Endothelial cell of umbilical vein (primary cell): ENCODE data around the gene PDS5B. TPM values are rescaled to one million over a fixed set of nuclear protein-coding genes. Genes with fewer than 3 reads are reported as not detected.

Source experiments
- BruUV-seq: library from RNA; stranded (reverse); fragments of 400-500 nt; replicated peaks from 2 replicates; lab custom pipeline; 2021; lab: Mats Ljungman, UMichigan
- CTCF ChIA-PET: fragments of 300-600, 350-600 bp; sonication (Branson Sonifier 250); formaldehyde crosslinking; loops from one replicate; lab custom pipeline; 2021; ENCODE audit warnings: antibody characterized with exemption, inconsistent platforms; lab: Charles Lee
- POLR2A ChIA-PET: fragments of 300-600, 350-600 bp; sonication (Branson Sonifier 250); formaldehyde crosslinking; loops from one replicate; lab custom pipeline; 2021; ENCODE audit warnings: antibody characterized with exemption, inconsistent platforms; lab: Charles Lee
- DNase-seq: peaks from one replicate; pipeline ENCODE4 v3.0.0-alpha.2; 2011; ENCODE audit warnings: low read depth, low spot score
- FAIRE-seq: peaks from 2 replicates; lab custom pipeline; 2011; peaks lifted over from hg19 to GRCh38; lab: Jason Lieb, UNC
- H2AFZ ChIP-seq: 2 replicates; pipeline ENCODE4 v1.6.0; 2012; ENCODE audit warnings: low read depth, low read length, control low read depth, inconsistent platforms
- H3K27ac ChIP-seq: 2 replicates; pipeline ENCODE4 v1.5.1; 2011; ENCODE audit warnings: low read depth, mild to moderate bottlenecking, control low read depth, low read length, moderate library complexity; ENCODE audit not compliant: insufficient read depth
- H3K27me3 ChIP-seq, 2 experiments: 2 replicates each; pipeline versions ENCODE4 v1.6.0 to v1.6.1; 2011; ENCODE audit warnings: low read length in 2 of 2, mixed read lengths in 1 of 2; ENCODE audit not compliant: control insufficient read depth in 2 of 2, insufficient read depth in 2 of 2
- H3K36me3 ChIP-seq, 2 experiments: 2 replicates in 1 of 2; 3 replicates in 1 of 2; pipeline ENCODE4 v1.5.1; 2011; ENCODE audit warnings: low read length in 2 of 2, mild to moderate bottlenecking in 1 of 2, moderate library complexity in 1 of 2; ENCODE audit not compliant: control insufficient read depth in 2 of 2, insufficient read depth in 2 of 2; ENCODE audit errors: extremely low read depth in 1 of 2
- H3K4me1 ChIP-seq: 3 replicates; pipeline ENCODE4 v1.5.1; 2011; ENCODE audit warnings: mild to moderate bottlenecking, low read length; ENCODE audit not compliant: control insufficient read depth, insufficient read depth; ENCODE audit errors: extremely low read depth
- H3K4me2 ChIP-seq: 2 replicates; pipeline ENCODE4 v1.6.1; 2011; ENCODE audit warnings: low read length, control low read depth, mixed read lengths; ENCODE audit not compliant: insufficient read depth
- H3K4me3 ChIP-seq, 3 experiments: fragments of 200-600 bp in 1 of 3; sonication (generic), shearing (Covaris generic) in 1 of 3; replicated peaks in 1 of 3; 2 replicates each; pipeline ENCODE4 v1.5.1; 2011 to 2016; ENCODE audit warnings: control low read depth in 3 of 3, low read length in 3 of 3, mild to moderate bottlenecking in 2 of 3, inconsistent platforms in 1 of 3, low read depth in 1 of 3, moderate library complexity in 1 of 3; ENCODE audit not compliant: insufficient read depth in 1 of 3
- H3K79me2 ChIP-seq: 2 replicates; pipeline ENCODE4 v1.6.0; 2012; ENCODE audit warnings: low read length, inconsistent platforms; ENCODE audit not compliant: control insufficient read depth, insufficient read depth
- H3K9ac ChIP-seq: replicated peaks from 2 replicates; pipeline ENCODE3; 2011; ENCODE audit warnings: low read length, control low read depth; ENCODE audit not compliant: insufficient read depth; ENCODE audit errors: extremely low read depth
- H3K9me1 ChIP-seq: replicated peaks from 3 replicates; pipeline ENCODE4 v1.6.0; 2011; ENCODE audit warnings: mild to moderate bottlenecking, low read length; ENCODE audit not compliant: control insufficient read depth, insufficient read depth; ENCODE audit errors: extremely low read depth
- H3K9me3 ChIP-seq: replicated peaks from 2 replicates; pipeline ENCODE4 v1.5.1; 2012; ENCODE audit warnings: low read length, inconsistent platforms; ENCODE audit not compliant: control insufficient read depth, insufficient read depth
- H4K20me1 ChIP-seq: replicated peaks from 2 replicates; pipeline ENCODE3; 2011; ENCODE audit warnings: mild to moderate bottlenecking, low read length; ENCODE audit not compliant: control insufficient read depth, insufficient read depth; ENCODE audit errors: extremely low read depth
- EZH2 ChIP-seq: IDR thresholded peaks from 2 replicates; pipeline ENCODE4 v1.6.1; 2012; ENCODE audit warnings: borderline replicate concordance, low read depth, mild to moderate bottlenecking, moderate library complexity, low read length, inconsistent platforms; ENCODE audit not compliant: severe bottlenecking
- FOS ChIP-seq: IDR thresholded peaks from 2 replicates; pipeline ENCODE4 v1.6.1; 2011; ENCODE audit warnings: mild to moderate bottlenecking, low read length, moderate library complexity, borderline replicate concordance; ENCODE audit not compliant: insufficient read depth
- GATA2 ChIP-seq: IDR thresholded peaks from 2 replicates; pipeline ENCODE4 v1.7.0; 2011; ENCODE audit warnings: low read depth, mild to moderate bottlenecking, moderate library complexity, mixed read lengths, low read length; ENCODE audit not compliant: insufficient read length, insufficient read depth
- JUN ChIP-seq: IDR thresholded peaks from 2 replicates; pipeline ENCODE4 v1.6.1; 2011; ENCODE audit warnings: borderline replicate concordance, low read depth; ENCODE audit not compliant: insufficient read length, insufficient read depth
- MYC ChIP-seq: IDR thresholded peaks from one replicate; pipeline ENCODE4 v1.6.1; 2011; ENCODE audit warnings: mild to moderate bottlenecking, low read depth, low read length
- POLR2A ChIP-seq: IDR thresholded peaks from 2 replicates; pipeline ENCODE4 v1.6.1; 2012; ENCODE audit warnings: low read depth, mild to moderate bottlenecking, control low read depth, low read length
- POLR2AphosphoS5 ChIP-seq: IDR thresholded peaks from 2 replicates; pipeline ENCODE4 v1.6.1; 2012; ENCODE audit warnings: low read depth, mild to moderate bottlenecking, control low read depth, low read length, moderate library complexity; ENCODE audit not compliant: insufficient read depth
- dilution Hi-C: fragments of 300-500 bp; cut with MboI; formaldehyde crosslinking; loops from one replicate; pipeline ENCODE4 v1.15.0; 2019; ENCODE audit warnings: low sequenced_read_pairs; ENCODE audit not compliant: extremely low pct_ligation_motif_present
- intact Hi-C: fragments of 100-400 bp; cut with micrococcal nuclease; formaldehyde crosslinking; loops from one replicate; pipeline ENCODE4 v1.10.0; 2022
- polyA plus RNA-seq, 4 experiments: library from polyadenylated mRNA; depleted of rRNA in 3 of 4; stranded (reverse) in 3 of 4; unstranded in 1 of 4; fragments of >200 nt; gene quantifications; 2 replicates each; pipeline versions ENCODE4 v1.2.1 to v1.2.3, GENCODE V29; 2011 to 2012; ENCODE audit warnings: missing spikeins in 1 of 4
- total RNA-seq: library from RNA; stranded (reverse); gene quantifications from 2 replicates; pipeline ENCODE4 v1.2.3, GENCODE V29; 2021
- TF ChIP-seq, protein P1 (sequence below), 2 donors: IDR thresholded peaks; 1 replicate in 1 of 2; 2 replicates in 1 of 2; pipeline ENCODE4 v1.5.1; 2011; ENCODE audit warnings: low read length in 2 of 2, mild to moderate bottlenecking in 2 of 2, moderate library complexity in 2 of 2, control low read depth in 1 of 2, inconsistent platforms in 1 of 2, low read depth in 1 of 2; ENCODE audit not compliant: insufficient read depth in 1 of 2; ENCODE audit errors: extremely low read depth in 1 of 2
- TF ChIP-seq, protein P2 (sequence below): IDR thresholded peaks from 2 replicates; pipeline ENCODE4 v1.6.1; 2011; ENCODE audit not compliant: insufficient read depth, insufficient read length

The PDS5B gene
- total and polyA plus RNA-seq, 2 donors (not counting 3 experiments of a cell fraction or from before 2014, with no cell fraction given) = 3.9 to 40.3 TPM

DNA sequence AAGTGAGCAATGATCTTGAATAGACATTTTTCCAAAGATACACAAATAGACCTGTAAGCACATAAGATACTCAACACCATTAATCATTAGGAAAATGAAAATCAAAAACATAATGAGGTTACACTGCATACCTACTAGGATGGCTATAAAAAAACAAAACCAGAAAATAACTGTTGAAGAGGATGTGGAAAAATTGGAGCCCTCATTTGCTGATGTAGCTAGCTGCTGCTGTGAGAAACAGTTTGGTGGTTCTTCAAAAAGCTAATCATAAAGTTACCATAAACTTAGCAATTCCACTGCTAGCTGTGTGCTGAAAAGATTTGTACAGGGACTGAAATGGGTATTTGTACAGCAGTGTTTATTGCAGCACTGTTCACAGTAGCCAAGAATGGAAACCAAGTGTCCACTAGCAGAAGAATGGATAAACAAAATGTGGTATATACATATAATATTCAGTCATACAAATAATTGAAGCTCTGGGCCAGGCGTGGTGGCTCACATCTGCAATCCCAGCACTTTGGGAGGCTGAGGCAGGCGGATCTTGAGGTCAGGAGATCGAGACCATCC lies 46.2 kb downstream of the PDS5B start:
- POLR2A ChIA-PET = no interaction called here
- no peak for DNase-seq
- no peaks in the 10 kb centered on the region for H4K20me1 ChIP-seq
- H3K9me3 ChIP-seq = no peaks in the 10 kb centered on the region
- no peak for FAIRE-seq
- no peak overlapping the region for H2AFZ ChIP-seq
- H3K4me2 ChIP-seq = no peak overlapping the region
- CTCF ChIA-PET = interaction anchor here (1.0 to 1.9 kb wide), 3 partner anchors 9 to 18 kb away, joined by 4 to 8 read pairs (median 6); no protein-coding TSS in a partner anchor
- H3K4me1 ChIP-seq = peaks cover 2% of the 10 kb centered on the region
- peaks cover 67% of the 10 kb centered on the region for H3K79me2 ChIP-seq
- intact Hi-C loops = no loop called here
- no peaks in the 10 kb centered on the region for H3K9me1 ChIP-seq
- no peak overlapping the region for H3K9ac ChIP-seq
- no peak overlapping the region for H3K4me3 ChIP-seq
- no peaks in the 10 kb centered on the region for H3K27me3 ChIP-seq
- no peaks in the 10 kb centered on the region for H3K36me3 ChIP-seq
- TF ChIP-seq MYC (no peak), POLR2AphosphoS5 (no peak), EZH2 (no peak), POLR2A (no peak), JUN (no peak), FOS (no peak), GATA2 (no peak)
- TF ChIP-seq, protein P1, sequence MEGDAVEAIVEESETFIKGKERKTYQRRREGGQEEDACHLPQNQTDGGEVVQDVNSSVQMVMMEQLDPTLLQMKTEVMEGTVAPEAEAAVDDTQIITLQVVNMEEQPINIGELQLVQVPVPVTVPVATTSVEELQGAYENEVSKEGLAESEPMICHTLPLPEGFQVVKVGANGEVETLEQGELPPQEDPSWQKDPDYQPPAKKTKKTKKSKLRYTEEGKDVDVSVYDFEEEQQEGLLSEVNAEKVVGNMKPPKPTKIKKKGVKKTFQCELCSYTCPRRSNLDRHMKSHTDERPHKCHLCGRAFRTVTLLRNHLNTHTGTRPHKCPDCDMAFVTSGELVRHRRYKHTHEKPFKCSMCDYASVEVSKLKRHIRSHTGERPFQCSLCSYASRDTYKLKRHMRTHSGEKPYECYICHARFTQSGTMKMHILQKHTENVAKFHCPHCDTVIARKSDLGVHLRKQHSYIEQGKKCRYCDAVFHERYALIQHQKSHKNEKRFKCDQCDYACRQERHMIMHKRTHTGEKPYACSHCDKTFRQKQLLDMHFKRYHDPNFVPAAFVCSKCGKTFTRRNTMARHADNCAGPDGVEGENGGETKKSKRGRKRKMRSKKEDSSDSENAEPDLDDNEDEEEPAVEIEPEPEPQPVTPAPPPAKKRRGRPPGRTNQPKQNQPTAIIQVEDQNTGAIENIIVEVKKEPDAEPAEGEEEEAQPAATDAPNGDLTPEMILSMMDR (IDR thresholded peaks at IDR 0.05; ENCODE audit: extremely low read depth in 1 of 2, insufficient read depth in 1 of 2, low read depth in 1 of 2, low read length in 2 of 2) = no peak
- TF ChIP-seq, protein P2, sequence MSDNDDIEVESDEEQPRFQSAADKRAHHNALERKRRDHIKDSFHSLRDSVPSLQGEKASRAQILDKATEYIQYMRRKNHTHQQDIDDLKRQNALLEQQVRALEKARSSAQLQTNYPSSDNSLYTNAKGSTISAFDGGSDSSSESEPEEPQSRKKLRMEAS = no peak
- dilution Hi-C loops = no loop called here
- no peak overlapping the region for H3K27ac ChIP-seq
- no TSS peak for BruUV-seq
